Bronchial epithelial cell (primary cell): ENCODE measurements around the gene C5orf24. TPM values are rescaled to one million over a fixed set of nuclear protein-coding genes. Genes with fewer than 3 reads are reported as not detected.

Experiments used
- DNase-seq: peaks from one replicate; pipeline ENCODE4 v3.0.0-alpha.2; 2010; ENCODE audit warnings: low read depth
- FAIRE-seq: peaks from 2 replicates; lab custom pipeline; 2011; peaks lifted over from hg19 to GRCh38; lab: Jason Lieb, UNC
- H3K27me3 ChIP-seq: 2 replicates; pipeline ENCODE4 v1.5.1; 2011; ENCODE audit warnings: low read length; ENCODE audit not compliant: control insufficient read depth, insufficient read depth
- H3K36me3 ChIP-seq: 2 replicates; pipeline ENCODE4 v1.5.1; 2011; ENCODE audit warnings: low read length; ENCODE audit not compliant: control insufficient read depth, insufficient read depth
- H3K4me3 ChIP-seq: 2 replicates; pipeline ENCODE4 v1.5.1; 2011; ENCODE audit warnings: mild to moderate bottlenecking, low read depth, low read length, control low read depth
- CTCF ChIP-seq: IDR thresholded peaks from 2 replicates; pipeline ENCODE4 v1.5.1; 2011; ENCODE audit warnings: mild to moderate bottlenecking, moderate library complexity, low read length, control low read depth, inconsistent platforms; ENCODE audit not compliant: insufficient read depth, severe bottlenecking
- total RNA-seq: library from RNA; depleted of rRNA; stranded (reverse); fragments of >200 nt; gene quantifications from 2 replicates; pipeline ENCODE4 v1.2.1, GENCODE V29; 2014

The C5orf24 gene
- total RNA-seq, 1 donor from 2014 or later: 22.6 TPM

GRCh38 chr5:134904610-134905245, 59.0 kb downstream of the C5orf24 start, which contains the start of gene PCBD2:
Gene PCBD2 (plus strand): TSS chr5:134905131. CDS start chr5:134905140, 9 bp downstream.
- TF ChIP-seq CTCF: peak; percentile 98
- DNase-seq (peak; percentile 71), FAIRE-seq (no peak)
- H3K4me3 ChIP-seq: peak within 1 kb of the TSS; percentile 81
- H3K27me3 ChIP-seq: no peaks in the 10 kb centered on the region
- H3K36me3 ChIP-seq: peaks cover 1% of the 10 kb centered on the region

- Histone ChIP-seq H3K27me3 (no peaks in the 10 kb centered on the region), H3K36me3 (peaks cover 1% of the 10 kb centered on the region), H3K4me3 (peak overlapping the region; percentile 81)
- FAIRE-seq: no peak
- DNase-seq: peak; percentile 64
- TF ChIP-seq CTCF: peak; percentile 55
Measured at GRCh38 chr5:134905246-134905996, 59.7 kb downstream of the C5orf24 start.

GRCh38 chr5:134906811-134907210, 61.0 kb downstream of the C5orf24 start:
- no peaks in the 10 kb centered on the region for H3K27me3 ChIP-seq
- no peak for DNase-seq
- FAIRE-seq: no peak
- H3K36me3 ChIP-seq: no peaks in the 10 kb centered on the region
- no peak overlapping the region for H3K4me3 ChIP-seq
- TF ChIP-seq CTCF: no peak

Other genes with a start within 250 kb of the C5orf24 start
- 55.5 and 121 TPM in 2 replicates for gene SAR1B, start 213.1 kb upstream of the C5orf24 start, total RNA-seq
- gene SEC24A, start 197.2 kb upstream of the C5orf24 start, total RNA-seq: 9.9 and 10.8 TPM in 2 replicates
- gene CAMLG, start 107.4 kb upstream of the C5orf24 start, total RNA-seq: 19.3 and 32.9 TPM in 2 replicates
- 10.8 and 14.0 TPM in 2 replicates for gene DDX46, start 87.2 kb upstream of the C5orf24 start, total RNA-seq
- gene TXNDC15, start 28.4 kb downstream of the C5orf24 start, total RNA-seq: 45.2 and 45.8 TPM in 2 replicates
- 6.8 and 6.9 TPM in 2 replicates for gene PCBD2, start 59.2 kb downstream of the C5orf24 start, total RNA-seq
- gene CATSPER3, start 121.9 kb downstream of the C5orf24 start, total RNA-seq: under 0.01 and 0.26 TPM in 2 replicates
- 87.7 and 145 TPM in 2 replicates for gene PITX1, start 188.3 kb downstream of the C5orf24 start, total RNA-seq